ENCODE results near the gene CDH23.

GRCh38 chr10:71517298-71518169 is 120.8 kb downstream of the CDH23 start:
- no peak for TF ChIP-seq ZNF274 (IDR thresholded peaks at IDR 0.05; ENCODE audit: low read depth, low read length)
- no peak for TF ChIP-seq YY1 (IDR thresholded peaks at IDR 0.05; ENCODE audit: insufficient read depth, insufficient read length)

Measured in NT2/D1 (cell line).